ENCODE measurements around the gene ANKEF1.
A peak's percentile ranks its signal among the peaks of the same experiment; 100 is the strongest.

The ANKEF1 gene

DNA sequence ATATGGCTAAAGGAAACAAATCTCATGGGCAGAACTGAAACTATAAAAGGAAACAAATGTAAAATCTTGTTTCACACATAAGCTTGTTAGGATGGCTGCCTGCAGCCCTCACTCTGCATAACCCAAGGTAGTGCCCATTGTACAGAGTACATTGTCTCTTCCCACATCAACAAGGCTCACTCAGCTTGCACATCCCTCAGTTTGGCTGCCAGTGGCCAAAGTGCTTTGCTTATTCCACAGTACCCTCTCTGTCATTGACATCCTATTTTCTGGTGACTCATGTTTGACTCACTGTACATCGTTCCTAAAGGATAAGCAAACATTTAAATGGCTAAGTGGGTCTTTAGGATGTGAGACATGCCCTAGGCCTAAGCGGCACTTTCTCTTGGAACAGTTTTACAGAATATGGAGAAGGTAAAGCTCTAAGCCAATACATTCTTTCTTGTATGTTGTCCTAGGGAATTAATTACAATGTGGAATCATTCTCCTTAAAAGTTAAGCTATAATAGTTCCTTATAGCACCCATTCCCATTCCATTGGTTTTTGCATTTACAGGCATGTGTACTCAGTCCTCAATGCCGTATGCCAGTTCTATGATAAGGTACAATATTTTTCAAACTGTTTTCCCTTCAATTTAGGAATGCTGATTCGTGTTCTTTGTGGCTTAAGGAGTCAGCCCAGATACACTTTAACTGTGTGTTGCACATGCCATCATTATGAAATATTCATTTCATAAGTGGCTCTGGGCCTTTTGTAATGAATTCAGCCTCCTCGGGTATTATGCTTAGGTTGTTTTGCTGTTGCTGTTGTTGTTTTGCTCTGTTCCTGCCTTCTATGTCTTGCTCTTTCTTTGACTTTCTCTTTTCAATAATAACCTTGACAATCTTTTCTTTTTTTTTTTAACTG is 5.5 kb downstream of the ANKEF1 start:
- Histone ChIP-seq H3K27me3 (ENCODE audit: insufficient read depth, low read depth, severe bottlenecking) (no peaks in the 10 kb centered on the region), H3K36me3 (peaks cover 5% of the 10 kb centered on the region; the same call in 1 of the 2 replicates), H3K9me3 (ENCODE audit: severe bottlenecking) (no peaks in the 10 kb centered on the region), H3K4me3 (ENCODE audit: low read depth, low read length) (no peak overlapping the region), H3K27ac (no peak overlapping the region)
- TF ChIP-seq, protein P1, sequence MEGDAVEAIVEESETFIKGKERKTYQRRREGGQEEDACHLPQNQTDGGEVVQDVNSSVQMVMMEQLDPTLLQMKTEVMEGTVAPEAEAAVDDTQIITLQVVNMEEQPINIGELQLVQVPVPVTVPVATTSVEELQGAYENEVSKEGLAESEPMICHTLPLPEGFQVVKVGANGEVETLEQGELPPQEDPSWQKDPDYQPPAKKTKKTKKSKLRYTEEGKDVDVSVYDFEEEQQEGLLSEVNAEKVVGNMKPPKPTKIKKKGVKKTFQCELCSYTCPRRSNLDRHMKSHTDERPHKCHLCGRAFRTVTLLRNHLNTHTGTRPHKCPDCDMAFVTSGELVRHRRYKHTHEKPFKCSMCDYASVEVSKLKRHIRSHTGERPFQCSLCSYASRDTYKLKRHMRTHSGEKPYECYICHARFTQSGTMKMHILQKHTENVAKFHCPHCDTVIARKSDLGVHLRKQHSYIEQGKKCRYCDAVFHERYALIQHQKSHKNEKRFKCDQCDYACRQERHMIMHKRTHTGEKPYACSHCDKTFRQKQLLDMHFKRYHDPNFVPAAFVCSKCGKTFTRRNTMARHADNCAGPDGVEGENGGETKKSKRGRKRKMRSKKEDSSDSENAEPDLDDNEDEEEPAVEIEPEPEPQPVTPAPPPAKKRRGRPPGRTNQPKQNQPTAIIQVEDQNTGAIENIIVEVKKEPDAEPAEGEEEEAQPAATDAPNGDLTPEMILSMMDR (IDR thresholded peaks at IDR 0.05; ENCODE audit: low read depth, low read length) = no peak
- DNase-seq = no peak

DNA sequence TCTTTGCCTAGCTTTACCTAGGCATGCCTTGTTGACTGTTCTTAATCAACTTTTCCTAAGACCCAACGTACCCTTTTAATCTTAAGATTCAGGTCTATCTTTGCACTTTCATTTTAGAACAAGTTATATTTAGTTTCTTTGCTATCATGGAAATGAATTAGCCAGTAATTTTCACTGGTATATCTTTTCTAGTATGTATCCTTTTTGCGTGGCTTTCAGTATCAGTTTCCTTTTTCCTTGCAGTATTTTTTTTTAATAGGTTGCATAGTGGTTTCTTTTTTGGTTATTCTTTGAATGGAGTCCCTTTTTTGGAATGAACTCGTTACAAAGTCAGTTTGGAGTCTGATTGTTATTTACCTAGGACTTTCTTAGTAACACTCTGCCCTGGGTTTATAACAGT is 7.3 kb downstream of the ANKEF1 start:
- DNase-seq = no peak
- TF ChIP-seq, protein P1 (IDR thresholded peaks at IDR 0.05; ENCODE audit: low read depth, low read length) = no peak
- H3K9me3 ChIP-seq (ENCODE audit: severe bottlenecking) = no peaks in the 10 kb centered on the region

DNA sequence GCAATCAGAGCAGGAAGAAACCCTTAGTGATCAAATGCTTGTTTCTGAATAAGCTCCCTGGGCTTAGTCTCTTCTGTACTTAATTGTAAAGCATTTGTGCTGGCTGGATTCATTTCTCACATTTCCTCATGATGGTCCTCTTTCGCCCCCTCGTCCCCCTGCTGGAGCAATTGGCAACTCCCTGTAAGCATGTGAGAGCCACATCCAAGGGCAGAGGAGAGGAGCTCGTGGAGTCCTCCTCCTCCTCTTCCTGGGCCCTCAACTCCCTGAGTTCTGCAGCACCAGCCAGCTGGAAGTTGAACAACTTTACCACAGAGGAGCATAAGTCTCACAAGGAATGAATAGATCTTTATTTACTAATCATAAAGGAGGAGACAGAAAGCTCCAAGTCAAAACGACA is 12.6 kb downstream of the ANKEF1 start:
- no peaks in the 10 kb centered on the region; the same call in 1 of the 2 replicates for H3K36me3 ChIP-seq
- H3K27me3 ChIP-seq (ENCODE audit: insufficient read depth, low read depth, severe bottlenecking) = no peaks in the 10 kb centered on the region
- no peak overlapping the region for H3K27ac ChIP-seq
- DNase-seq = peak; percentile 45
- H3K4me3 ChIP-seq (ENCODE audit: low read depth, low read length) = no peak overlapping the region
- no peaks in the 10 kb centered on the region for H3K9me3 ChIP-seq (ENCODE audit: severe bottlenecking)
- TF ChIP-seq, protein P1 (IDR thresholded peaks at IDR 0.05; ENCODE audit: low read depth, low read length) = peak; percentile 43

More for the DNA sequence above, 7.3 kb downstream of the ANKEF1 start:
- H3K4me3 ChIP-seq (ENCODE audit: low read depth, low read length) = no peak overlapping the region
- peaks cover 5% of the 10 kb centered on the region; the same call in 1 of the 2 replicates for H3K36me3 ChIP-seq
- H3K27ac ChIP-seq = no peak overlapping the region
- H3K27me3 ChIP-seq (ENCODE audit: insufficient read depth, low read depth, severe bottlenecking) = no peaks in the 10 kb centered on the region

DNA sequence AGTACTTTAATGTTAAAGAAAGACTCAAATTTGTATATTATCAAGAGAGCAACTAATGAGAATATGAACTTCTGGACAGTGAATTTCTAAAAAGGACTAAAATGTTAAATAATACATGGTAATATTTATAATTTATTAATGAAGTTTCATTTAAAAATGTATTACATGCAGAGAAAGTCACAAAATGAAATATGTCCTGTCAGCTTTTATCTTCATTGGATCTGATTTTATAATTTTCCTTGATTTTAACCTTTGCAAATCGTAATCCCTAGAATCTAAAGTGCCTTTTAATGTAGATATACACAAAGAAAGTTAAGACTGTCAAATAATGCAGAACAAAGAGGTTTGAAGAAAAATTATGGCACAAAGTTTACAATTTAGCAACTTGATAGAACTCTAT is 16.4 kb downstream of the ANKEF1 start:
- TF ChIP-seq, protein P1 (IDR thresholded peaks at IDR 0.05; ENCODE audit: low read depth, low read length) = no peak
- H3K4me3 ChIP-seq (ENCODE audit: low read depth, low read length) = no peak overlapping the region
- no peaks in the 10 kb centered on the region for H3K27me3 ChIP-seq (ENCODE audit: insufficient read depth, low read depth, severe bottlenecking)
- no peaks in the 10 kb centered on the region for H3K9me3 ChIP-seq (ENCODE audit: severe bottlenecking)
- no peak overlapping the region for H3K27ac ChIP-seq
- no peak for DNase-seq
- peaks cover 9% of the 10 kb centered on the region for H3K36me3 ChIP-seq

DNA sequence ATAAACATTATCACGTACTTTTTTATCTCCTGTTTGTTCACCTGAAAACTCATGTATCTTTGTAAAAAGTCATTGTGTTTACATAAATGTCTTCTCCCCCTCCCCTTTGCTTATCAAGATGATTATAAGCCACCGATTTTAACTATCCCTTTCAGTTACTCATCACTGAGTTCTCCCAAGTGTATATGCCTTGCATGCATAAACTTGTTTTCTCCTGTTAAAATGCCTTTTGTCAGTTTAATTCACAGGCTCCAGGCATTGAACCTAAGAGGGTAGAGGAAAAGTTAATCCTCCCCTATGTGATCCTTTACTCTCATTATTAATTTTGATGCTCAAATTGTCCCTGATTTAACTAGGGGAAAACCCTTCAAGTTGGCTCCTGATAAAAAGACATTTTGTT is 24.2 kb downstream of the ANKEF1 start:
- Histone ChIP-seq H3K9me3 (ENCODE audit: severe bottlenecking) (no peaks in the 10 kb centered on the region), H3K27ac (no peak overlapping the region), H3K4me3 (ENCODE audit: low read depth, low read length) (no peak overlapping the region), H3K36me3 (peaks cover 18% of the 10 kb centered on the region), H3K27me3 (ENCODE audit: insufficient read depth, low read depth, severe bottlenecking) (no peaks in the 10 kb centered on the region)
- DNase-seq = no peak
- TF ChIP-seq, protein P1 (IDR thresholded peaks at IDR 0.05; ENCODE audit: low read depth, low read length) = no peak
